ENCODE measurements around the gene TSPEAR. TPM values are rescaled to one million over a fixed set of nuclear protein-coding genes. Genes with fewer than 3 reads are reported as not detected.
A peak's percentile ranks its signal among the peaks of the same experiment; 100 is the strongest.
"Not testable (repeated sequence)": the region's sequence is repeated elsewhere in the genome, so short reads cannot be mapped to it uniquely, and the experiment has no call there.

TSPEAR gene
- total and polyA plus RNA-seq, 12 donors, result under 0.01 to 3.4 (median 1.0) TPM; not detected in 3

DNA sequence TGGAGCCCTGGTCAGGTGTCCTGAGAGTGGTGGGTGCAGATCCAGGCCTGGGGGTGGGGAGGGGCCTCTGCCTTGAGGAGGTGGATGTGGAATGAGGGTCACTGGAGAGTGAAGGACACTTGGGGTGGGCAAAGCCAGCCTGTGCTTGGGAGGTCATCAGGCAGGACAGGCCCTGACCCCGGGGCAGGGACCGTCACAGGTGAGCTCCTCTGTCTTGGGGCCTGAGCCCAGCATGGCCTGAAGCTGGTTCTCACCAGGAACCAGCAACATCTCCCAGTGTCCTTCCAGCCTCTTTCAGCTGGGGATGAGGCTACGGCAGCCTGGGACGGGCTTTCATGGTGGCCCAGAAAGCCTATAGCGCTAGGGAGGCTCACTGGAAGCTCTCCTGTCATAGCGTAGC, 159.2 kb downstream of the TSPEAR start:
- 88 to 91% methylated on average over 6 of the region's 6 CpGs for WGBS, 2 donors
- TF ChIP-seq, protein P1, sequence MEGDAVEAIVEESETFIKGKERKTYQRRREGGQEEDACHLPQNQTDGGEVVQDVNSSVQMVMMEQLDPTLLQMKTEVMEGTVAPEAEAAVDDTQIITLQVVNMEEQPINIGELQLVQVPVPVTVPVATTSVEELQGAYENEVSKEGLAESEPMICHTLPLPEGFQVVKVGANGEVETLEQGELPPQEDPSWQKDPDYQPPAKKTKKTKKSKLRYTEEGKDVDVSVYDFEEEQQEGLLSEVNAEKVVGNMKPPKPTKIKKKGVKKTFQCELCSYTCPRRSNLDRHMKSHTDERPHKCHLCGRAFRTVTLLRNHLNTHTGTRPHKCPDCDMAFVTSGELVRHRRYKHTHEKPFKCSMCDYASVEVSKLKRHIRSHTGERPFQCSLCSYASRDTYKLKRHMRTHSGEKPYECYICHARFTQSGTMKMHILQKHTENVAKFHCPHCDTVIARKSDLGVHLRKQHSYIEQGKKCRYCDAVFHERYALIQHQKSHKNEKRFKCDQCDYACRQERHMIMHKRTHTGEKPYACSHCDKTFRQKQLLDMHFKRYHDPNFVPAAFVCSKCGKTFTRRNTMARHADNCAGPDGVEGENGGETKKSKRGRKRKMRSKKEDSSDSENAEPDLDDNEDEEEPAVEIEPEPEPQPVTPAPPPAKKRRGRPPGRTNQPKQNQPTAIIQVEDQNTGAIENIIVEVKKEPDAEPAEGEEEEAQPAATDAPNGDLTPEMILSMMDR (IDR thresholded peaks at IDR 0.05), result no peak
- Histone ChIP-seq H3K4me3 (no peak overlapping the region), H3K27ac (no peak overlapping the region), H3K27me3 (peaks cover 0 to 87% (median 57%) of the 10 kb centered on the region in 7 donors), H3K9me3 (peaks cover 0 to 13% (median 0%) of the 10 kb centered on the region in 11 donors), H3K36me3 (no peaks in the 10 kb centered on the region), H3K4me1 (no peaks in the 10 kb centered on the region)
- DNase-seq, result no peak
- ATAC-seq, result peak in 1 of 8 donors; percentile 23
- intact Hi-C loops (cut with DNase I), result loop anchor here in 1 of 10 donors (10.0 kb wide), 1 partner anchor 57 kb away; no protein-coding TSS in a partner anchor

DNA sequence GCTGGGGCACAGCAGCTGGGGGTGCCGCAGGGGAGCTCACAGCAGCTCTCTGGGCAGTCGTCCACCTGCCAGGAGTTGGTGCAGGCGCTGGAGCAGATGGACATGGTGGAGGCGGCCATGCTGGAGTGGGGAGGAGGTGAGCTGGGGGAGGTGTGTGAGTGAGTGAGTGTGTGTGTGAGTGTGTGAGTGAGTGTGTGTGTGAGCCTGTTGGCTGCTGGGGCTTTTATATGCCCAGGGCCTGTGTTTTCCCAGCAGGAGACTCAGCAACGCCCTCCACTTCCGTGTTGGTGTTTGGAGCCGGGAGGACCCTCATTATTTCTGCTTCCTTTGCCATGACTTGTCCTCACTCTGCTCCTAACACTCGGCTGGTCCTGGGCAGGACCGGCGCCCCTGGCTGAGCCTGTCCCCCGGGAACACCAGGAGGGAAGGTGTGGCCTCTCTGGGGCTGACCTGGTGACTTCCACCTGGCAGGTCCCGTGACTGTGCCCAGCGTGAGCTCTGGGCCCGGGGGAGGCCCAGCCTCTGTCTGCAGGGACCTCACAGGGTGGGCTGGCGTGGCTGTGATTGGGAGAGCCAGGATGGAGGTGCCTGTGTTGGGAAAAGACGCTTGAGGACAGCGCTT, 159.9 kb downstream of the TSPEAR start, which contains the start of gene KRTAP10-2:
TSS of gene KRTAP10-2 (minus strand) at position 166 of the 622 bp plus-strand sequence. CDS start at position 119, 47 bp downstream.
- intact Hi-C loops (cut with DNase I), result loop anchor here in 1 of 10 donors (10.0 kb wide), 1 partner anchor 57 kb away; no protein-coding TSS in a partner anchor

DNA sequence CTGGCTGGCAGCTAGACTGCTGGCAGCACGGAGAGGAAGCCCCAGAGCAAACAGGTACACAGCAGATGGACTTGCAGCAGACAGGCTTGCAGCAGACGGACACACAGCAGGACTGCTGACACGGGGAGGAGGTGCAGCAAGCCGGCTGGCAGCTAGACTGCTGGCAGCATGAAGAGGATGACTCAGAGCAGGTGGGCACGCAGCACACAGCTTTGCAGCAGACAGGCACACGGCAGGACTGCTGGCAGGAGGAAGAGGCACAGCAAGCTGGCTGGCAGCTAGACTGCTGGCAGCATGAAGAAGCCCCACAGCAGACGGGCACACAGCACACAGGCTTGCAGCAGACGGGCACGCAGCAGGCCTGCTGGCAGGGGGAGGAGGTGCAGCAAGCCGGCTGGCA, 160.6 kb downstream of the TSPEAR start:
- no peaks in the 10 kb centered on the region for H3K4me1 ChIP-seq
- no peaks in the 10 kb centered on the region for H3K36me3 ChIP-seq
- H3K4me3 ChIP-seq, result no peak overlapping the region
- H3K9me3 ChIP-seq, result peaks cover 0 to 24% (median 8%) of the 10 kb centered on the region in 11 donors
- ATAC-seq, result no peak
- intact Hi-C loops (cut with DNase I), result loop anchor here in 1 of 10 donors (10.0 kb wide), 1 partner anchor 56 kb away; no protein-coding TSS in a partner anchor
- TF ChIP-seq, protein P1 (IDR thresholded peaks at IDR 0.05), result no peak
- H3K27ac ChIP-seq, result no peak overlapping the region
- peaks cover 0 to 74% (median 44%) of the 10 kb centered on the region in 7 donors for H3K27me3 ChIP-seq
- no peak for DNase-seq
- 69 to 73% methylated on average over 10 of the region's 10 CpGs for WGBS, 2 donors

More for the DNA sequence above, 159.9 kb downstream of the TSPEAR start, which contains the start of gene KRTAP10-2:
- H3K36me3 ChIP-seq, result no peaks in the 10 kb centered on the region
- whole genome bisulfite sequencing, 2 donors, result 53 to 59% methylated on average over 17 of the region's 17 CpGs
- H3K9me3 ChIP-seq, result peaks cover 0 to 19% (median 6%) of the 10 kb centered on the region in 11 donors
- DNase-seq (no peak), ATAC-seq (peak in 1 of 8 donors; percentile 34)
- no peaks in the 10 kb centered on the region for H3K4me1 ChIP-seq
- H3K27ac ChIP-seq, result no peak within 1 kb of the TSS
- TF ChIP-seq, protein P1 (IDR thresholded peaks at IDR 0.05), result no peak
- peaks cover 0 to 80% (median 50%) of the 10 kb centered on the region in 7 donors for H3K27me3 ChIP-seq
- H3K4me3 ChIP-seq, result no peak within 1 kb of the TSS

DNA sequence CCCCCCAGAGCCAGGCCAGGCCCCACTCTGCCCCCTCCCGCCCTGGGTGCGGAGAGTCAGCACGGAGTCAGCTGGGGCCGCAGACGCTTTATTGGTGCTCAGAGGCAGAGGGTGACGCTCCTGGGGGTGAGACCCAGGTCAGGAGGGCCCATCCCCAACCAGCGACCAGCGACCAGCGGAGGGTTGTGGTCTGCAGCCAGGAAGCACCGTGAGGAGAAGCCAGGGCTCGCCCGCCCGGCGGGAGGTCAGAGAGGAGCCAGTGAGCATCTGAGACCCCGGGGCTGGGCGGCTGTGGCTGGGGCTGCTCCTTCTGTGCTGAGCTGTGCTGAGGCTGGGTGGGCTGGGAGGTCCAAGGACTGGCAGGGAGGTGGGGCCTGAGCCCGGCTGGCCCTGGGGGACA, 161.1 kb downstream of the TSPEAR start:
- not testable (repeated sequence) for H3K4me1 ChIP-seq, H3K4me3 ChIP-seq, H3K36me3 ChIP-seq, DNase-seq, H3K27ac ChIP-seq
- intact Hi-C loops (cut with DNase I), result loop anchor here in 1 of 10 donors (10.0 kb wide), 1 partner anchor 55 kb away; no protein-coding TSS in a partner anchor
- H3K9me3 ChIP-seq, result peaks cover 0 to 28% (median 8%) of the 10 kb centered on the region in 11 donors
- ATAC-seq, result peak in 2 of 8 donors; percentile 25 to 59
- 58 to 59% methylated on average over 14 to 17 of the region's 17 CpGs for WGBS, 2 donors
- H3K27me3 ChIP-seq, result peaks cover 0 to 69% (median 42%) of the 10 kb centered on the region in 7 donors
